ENCODE measurements around the gene PBX3.

- no peak for TF ChIP-seq CTCF (IDR thresholded peaks at IDR 0.05)
- TF ChIP-seq EZH2 (IDR thresholded peaks at IDR 0.05; ENCODE audit: borderline replicate concordance, insufficient read depth, low read depth, low read length, poor library complexity, severe bottlenecking), result no peak
These were observed 109.2 kb downstream of the PBX3 start for GRCh38 chr9:125856331-125856730.

Data from B cell (primary cell).